ENCODE measurements around the gene ERBB2. TPM values are rescaled to one million over a fixed set of nuclear protein-coding genes. Genes with fewer than 3 reads are reported as not detected.

Gene ERBB2
- total and polyA plus RNA-seq, 4 experiments from 2014 or later = 0.55 to 4.5 (median 4.1) TPM; not detected in 1

DNA sequence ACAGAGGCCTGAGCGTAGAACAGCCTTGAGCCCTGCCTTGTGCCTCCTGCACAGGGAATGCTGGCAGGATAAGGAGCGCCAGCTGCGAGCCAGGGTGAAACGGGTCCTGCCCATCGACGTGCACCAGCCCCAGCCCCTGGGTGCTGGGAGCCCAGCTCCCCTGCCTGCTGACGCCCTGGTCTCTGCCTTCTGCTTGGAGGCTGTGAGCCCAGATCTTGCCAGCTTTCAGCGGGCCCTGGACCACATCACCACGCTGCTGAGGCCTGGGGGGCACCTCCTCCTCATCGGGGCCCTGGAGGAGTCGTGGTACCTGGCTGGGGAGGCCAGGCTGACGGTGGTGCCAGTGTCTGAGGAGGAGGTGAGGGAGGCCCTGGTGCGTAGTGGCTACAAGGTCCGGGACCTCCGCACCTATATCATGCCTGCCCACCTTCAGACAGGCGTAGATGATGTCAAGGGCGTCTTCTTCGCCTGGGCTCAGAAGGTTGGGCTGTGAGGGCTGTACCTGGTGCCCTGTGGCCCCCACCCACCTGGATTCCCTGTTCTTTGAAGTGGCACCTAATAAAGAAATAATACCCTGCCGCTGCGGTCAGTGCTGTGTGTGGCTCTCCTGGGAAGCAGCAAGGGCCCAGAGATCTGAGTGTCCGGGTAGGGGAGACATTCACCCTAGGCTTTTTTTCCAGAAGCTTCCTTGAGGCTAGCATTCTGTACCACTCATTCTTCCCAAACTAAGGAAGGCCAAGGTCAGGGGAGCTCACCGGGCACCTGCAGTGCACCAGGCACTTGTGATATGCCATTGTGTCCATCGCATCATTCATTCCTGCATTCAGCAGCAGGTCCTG lies 29.7 kb upstream of the ERBB2 start:
- intact Hi-C loops (cut with micrococcal nuclease) = loop anchor here (2.0 kb wide), 1 partner anchor 47 kb away; no protein-coding TSS in a partner anchor
- Mint-ChIP-seq H3K4me3 (no peak overlapping the region), H3K4me1 (peaks cover 6 to 20% (median 7%) of the 10 kb centered on the region in 4 donors), H3K27ac (no peak overlapping the region), H3K9me3 (no peaks in the 10 kb centered on the region), H3K36me3 (no peaks in the 10 kb centered on the region), H3K27me3 (peaks cover 4 to 10% of the 10 kb centered on the region in 2 donors)
- no peaks in the 10 kb centered on the region for H3K9me3 ChIP-seq (ENCODE audit: control insufficient read depth in 1 of 2, low read length in 2 of 2)
- peaks cover 12% of the 10 kb centered on the region for H3K27me3 ChIP-seq (ENCODE audit: insufficient read depth, low read length)
- peaks cover 13% of the 10 kb centered on the region for H3K4me1 ChIP-seq (ENCODE audit: insufficient read depth, low read length)
- H3K27ac ChIP-seq (ENCODE audit: low read depth, low read length) = no peak overlapping the region
- no peak for DNase-seq
- no peaks in the 10 kb centered on the region for H3K36me3 ChIP-seq (ENCODE audit: insufficient read depth, low read length)
- no peak overlapping the region for H3K4me3 ChIP-seq (ENCODE audit: low read length in 2 of 2)
- ChIA-PET POLR2A (ENCODE audit: partially characterized antibody) (interaction anchor here (0.5 to 2.7 kb wide), 10 partner anchors 9 to 94 kb away, joined by 3 to 14 read pairs (median 5); partner anchors contain the start of genes MIEN1 and PGAP3), CTCF (ENCODE audit: partially characterized antibody) (interaction anchor here (0.8 to 5.2 kb wide), 11 partner anchors 9 to 63 kb away, joined by 3 to 58 read pairs (median 3); partner anchors contain the start of genes ERBB2 and PGAP3)

DNA sequence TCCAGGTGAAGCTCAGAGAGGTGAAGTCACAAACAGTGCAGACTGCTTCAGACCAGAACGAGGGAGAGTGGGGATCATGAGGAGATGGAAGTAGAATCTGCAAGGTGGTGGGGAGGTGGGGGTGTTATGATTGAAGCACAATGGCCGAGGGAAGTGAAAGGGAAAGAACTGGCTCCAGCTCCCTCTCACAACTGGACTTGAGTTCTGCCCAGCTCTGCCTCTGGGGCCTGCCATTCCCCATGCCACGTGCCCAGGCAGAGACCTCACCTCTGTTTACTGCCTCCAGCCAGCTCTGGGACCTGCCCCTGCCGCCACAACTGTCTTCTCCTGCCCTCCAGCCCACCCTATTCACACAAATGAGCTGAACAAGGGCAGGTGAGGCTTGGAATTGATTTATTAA lies 29.1 kb upstream of the ERBB2 start:
- POLR2A ChIA-PET (ENCODE audit: partially characterized antibody) = interaction anchor here (1.0 to 2.7 kb wide), 7 partner anchors 8 to 84 kb away, joined by 3 to 14 read pairs (median 4); partner anchors contain the start of genes MIEN1 and PGAP3
- H3K9me3 Mint-ChIP-seq = no peaks in the 10 kb centered on the region
- intact Hi-C loops (cut with micrococcal nuclease) = no loop called here

DNA sequence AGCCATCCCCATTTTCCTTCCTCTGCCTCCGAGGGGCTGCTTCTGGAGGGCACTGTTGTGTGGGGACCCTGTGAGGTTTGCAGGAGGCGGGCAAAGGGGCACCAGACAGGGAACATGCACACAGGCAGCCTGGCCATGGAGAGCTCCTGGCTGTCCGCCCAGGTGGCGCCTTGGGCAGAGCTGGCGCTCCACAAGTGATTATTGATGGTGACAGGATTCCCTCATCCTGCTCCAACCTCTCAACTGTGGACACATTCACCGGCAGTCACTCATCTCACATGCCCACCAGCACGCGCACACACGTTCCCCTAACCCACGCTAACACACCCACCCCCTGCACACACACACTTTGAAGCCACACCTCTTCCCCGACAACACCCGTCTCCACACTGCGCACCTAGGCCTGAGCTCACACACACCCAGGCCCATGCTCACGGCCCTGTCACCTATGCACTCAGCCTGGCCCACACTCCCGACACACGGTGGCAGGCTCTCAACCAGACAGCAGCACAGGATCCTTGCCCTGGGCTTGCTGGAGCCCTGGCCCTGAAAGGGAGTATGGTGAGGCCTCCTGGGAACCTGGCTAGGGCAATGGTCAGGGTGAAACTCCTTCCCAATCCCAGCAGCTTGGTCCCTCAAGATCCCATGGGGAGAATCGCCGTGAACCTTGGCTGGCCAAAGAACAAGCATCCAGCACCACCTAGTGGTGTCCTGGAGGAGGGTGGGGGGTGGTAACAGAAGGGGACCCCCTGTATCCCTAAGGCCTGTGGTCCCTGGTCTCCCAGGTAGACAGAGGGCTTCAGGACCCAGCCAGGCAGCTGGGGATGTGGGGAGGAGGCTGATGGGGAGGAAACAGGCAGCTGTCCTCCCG lies 28.0 kb upstream of the ERBB2 start:
- intact Hi-C loops (cut with micrococcal nuclease) = no loop called here
- Histone ChIP-seq H3K27ac (ENCODE audit: low read depth, low read length) (no peak overlapping the region), H3K27me3 (ENCODE audit: insufficient read depth, low read length) (peaks cover 12% of the 10 kb centered on the region), H3K4me1 (ENCODE audit: insufficient read depth, low read length) (peaks cover 27% of the 10 kb centered on the region), H3K9me3 (ENCODE audit: control insufficient read depth in 1 of 2, low read length in 2 of 2) (no peaks in the 10 kb centered on the region), H3K4me3 (ENCODE audit: low read length in 2 of 2) (no peak overlapping the region), H3K36me3 (ENCODE audit: insufficient read depth, low read length) (no peaks in the 10 kb centered on the region)
- Mint-ChIP-seq H3K27me3 (peaks cover 4 to 9% of the 10 kb centered on the region in 2 donors), H3K4me1 (peaks cover 20 to 34% (median 23%) of the 10 kb centered on the region in 4 donors), H3K27ac (peak overlapping the region in 3 of 7 donors; percentile 61 to 78 (median 67)), H3K4me3 (peak overlapping the region in 1 of 8 donors; percentile 22), H3K36me3 (no peaks in the 10 kb centered on the region), H3K9me3 (no peaks in the 10 kb centered on the region)
- ChIA-PET CTCF (ENCODE audit: partially characterized antibody) (interaction anchor here (1.0 to 5.2 kb wide), 9 partner anchors 8 to 81 kb away, joined by 3 to 58 read pairs (median 3); partner anchors contain the start of genes MIEN1 and PGAP3), POLR2A (ENCODE audit: partially characterized antibody) (interaction anchor here (1.0 to 2.7 kb wide), 5 partner anchors 7 to 59 kb away, joined by 3 to 14 read pairs (median 5); partner anchors contain the start of genes MIEN1 and PGAP3)
- no peak for DNase-seq

More for the DNA sequence above, 29.1 kb upstream of the ERBB2 start:
- H3K27ac ChIP-seq (ENCODE audit: low read depth, low read length) = no peak overlapping the region
- Mint-ChIP-seq H3K36me3 (no peaks in the 10 kb centered on the region), H3K27ac (peak overlapping the region in 1 of 7 donors; percentile 6), H3K27me3 (peaks cover 4 to 9% of the 10 kb centered on the region in 2 donors), H3K4me1 (peaks cover 12 to 26% (median 12%) of the 10 kb centered on the region in 4 donors), H3K4me3 (no peak overlapping the region)
- no peak for DNase-seq
- peaks cover 19% of the 10 kb centered on the region for H3K4me1 ChIP-seq (ENCODE audit: insufficient read depth, low read length)
- H3K27me3 ChIP-seq (ENCODE audit: insufficient read depth, low read length) = peaks cover 12% of the 10 kb centered on the region
- CTCF ChIA-PET (ENCODE audit: partially characterized antibody) = interaction anchor here (0.8 to 5.2 kb wide), 8 partner anchors 9 to 59 kb away, joined by 3 to 58 read pairs (median 3); partner anchors contain the start of genes ERBB2 and PGAP3
- no peaks in the 10 kb centered on the region for H3K36me3 ChIP-seq (ENCODE audit: insufficient read depth, low read length)
- H3K4me3 ChIP-seq (ENCODE audit: low read length in 2 of 2) = no peak overlapping the region
- no peaks in the 10 kb centered on the region for H3K9me3 ChIP-seq (ENCODE audit: control insufficient read depth in 1 of 2, low read length in 2 of 2)

DNA sequence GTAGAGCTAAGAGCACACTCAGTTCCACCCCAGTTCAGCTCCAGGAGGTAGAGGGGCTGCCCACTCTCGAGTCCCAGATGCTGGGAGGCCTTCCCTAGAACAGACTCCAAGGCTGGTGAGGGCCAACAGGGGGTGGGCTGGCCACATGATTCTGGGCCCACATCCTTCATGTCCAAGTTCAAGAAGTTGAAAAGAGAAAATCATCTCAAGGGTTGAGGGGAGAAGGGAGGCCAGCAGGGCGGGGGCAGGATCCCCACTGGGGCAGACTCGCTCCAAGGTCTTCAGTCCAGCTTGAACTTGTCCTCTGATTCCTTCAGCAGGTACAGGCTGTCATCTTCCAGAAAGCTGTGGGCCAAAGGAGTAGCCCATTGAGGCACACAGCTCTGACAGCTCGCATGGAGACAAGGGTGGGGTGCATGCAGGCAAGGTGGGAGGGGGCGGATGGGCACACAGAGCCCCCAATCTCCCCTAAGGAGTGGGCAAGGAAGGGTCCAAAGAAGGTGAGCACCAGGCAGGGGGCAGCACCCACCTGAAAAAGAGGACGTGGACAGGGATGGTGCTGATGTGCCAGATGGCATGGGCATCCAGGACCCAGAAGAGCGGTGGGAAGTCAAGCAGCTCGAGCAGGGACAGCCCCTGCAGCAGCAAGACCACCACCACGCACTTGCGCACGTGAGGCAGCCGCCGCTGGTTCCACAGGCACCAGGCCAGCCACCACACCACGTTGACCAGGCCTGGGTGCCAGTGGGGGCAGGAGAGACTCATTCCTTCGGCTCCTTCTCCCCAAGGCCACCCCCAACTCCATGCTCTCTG lies 27.1 kb upstream of the ERBB2 start:
- H3K27me3 Mint-ChIP-seq = peaks cover 4 to 9% of the 10 kb centered on the region in 2 donors
- Histone ChIP-seq H3K9me3 (ENCODE audit: control insufficient read depth in 1 of 2, low read length in 2 of 2) (no peaks in the 10 kb centered on the region), H3K36me3 (ENCODE audit: insufficient read depth, low read length) (no peaks in the 10 kb centered on the region), H3K4me1 (ENCODE audit: insufficient read depth, low read length) (peaks cover 31% of the 10 kb centered on the region), H3K4me3 (ENCODE audit: low read length in 2 of 2) (no peak overlapping the region), H3K27ac (ENCODE audit: low read depth, low read length) (no peak overlapping the region), H3K27me3 (ENCODE audit: insufficient read depth, low read length) (peaks cover 9% of the 10 kb centered on the region)
- CTCF ChIA-PET (ENCODE audit: partially characterized antibody) = interaction anchor here (1.2 to 5.2 kb wide), 6 partner anchors 9 to 80 kb away, joined by 3 to 58 read pairs (median 4); partner anchors contain the start of gene MIEN1
- no peak overlapping the region for H3K4me3 Mint-ChIP-seq
- peak overlapping the region in 1 of 7 donors; percentile 41 for H3K27ac Mint-ChIP-seq
- H3K9me3 Mint-ChIP-seq = no peaks in the 10 kb centered on the region
- peaks cover 25 to 41% (median 31%) of the 10 kb centered on the region in 4 donors for H3K4me1 Mint-ChIP-seq
- no peaks in the 10 kb centered on the region for H3K36me3 Mint-ChIP-seq
- no peak for DNase-seq
- POLR2A ChIA-PET (ENCODE audit: partially characterized antibody) = interaction anchor here (2.7 kb wide), 1 partner anchor 58 kb away, joined by 14 read pairs; the partner anchor contains the start of gene MIEN1
- intact Hi-C loops (cut with micrococcal nuclease) = no loop called here

DNA sequence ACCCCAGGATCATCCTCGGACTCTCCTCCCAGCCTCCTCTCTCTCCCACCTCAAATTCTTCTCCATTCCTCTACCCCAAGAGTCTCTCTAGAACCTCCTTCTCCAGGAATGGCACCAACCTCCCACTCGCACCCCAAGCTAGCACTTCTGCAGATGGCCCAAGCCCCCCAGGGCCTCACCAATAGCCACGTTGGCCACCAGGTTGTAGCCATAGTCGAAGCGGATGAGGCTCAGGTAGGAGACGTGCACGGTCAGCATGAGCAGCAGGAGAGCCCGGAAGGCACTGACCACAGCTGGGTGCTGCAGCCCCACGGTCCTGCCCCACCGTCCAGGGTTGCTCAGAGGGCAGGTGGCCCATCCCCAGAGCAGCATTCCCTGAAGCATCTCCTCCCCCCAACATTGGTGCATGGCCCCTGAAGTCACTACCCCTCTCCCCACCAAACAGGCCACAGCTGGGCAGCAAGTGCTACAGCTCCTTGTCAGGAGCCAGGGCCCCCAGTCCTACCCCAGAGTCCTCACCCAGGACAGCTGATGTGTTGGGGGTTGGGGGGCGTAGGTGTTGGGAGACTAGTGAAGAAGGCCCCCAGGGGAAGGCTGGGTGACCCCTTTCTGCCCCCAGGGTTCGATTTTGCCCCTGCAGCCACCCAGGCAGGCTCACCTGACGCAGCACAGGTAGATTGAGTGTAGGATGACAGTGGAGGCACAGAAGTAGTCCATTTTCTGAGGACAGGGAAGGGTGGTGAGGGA lies 26.4 kb upstream of the ERBB2 start:
- Mint-ChIP-seq H3K27ac (peak overlapping the region in 1 of 7 donors; percentile 63), H3K4me3 (no peak overlapping the region), H3K36me3 (peaks cover 0 to 2% of the 10 kb centered on the region in 2 donors), H3K9me3 (no peaks in the 10 kb centered on the region), H3K4me1 (peaks cover 26 to 46% (median 35%) of the 10 kb centered on the region in 4 donors), H3K27me3 (peaks cover 3 to 8% of the 10 kb centered on the region in 2 donors)
- ChIA-PET POLR2A (ENCODE audit: partially characterized antibody) (interaction anchor here (4.1 kb wide), 1 partner anchor 6 kb away, joined by 22 read pairs; the partner anchor contains the start of genes PNMT and TCAP), CTCF (ENCODE audit: partially characterized antibody) (interaction anchor here (1.6 kb wide), 1 partner anchor 57 kb away, joined by 5 read pairs; the partner anchor contains the start of gene MIEN1)
- Histone ChIP-seq H3K27me3 (ENCODE audit: insufficient read depth, low read length) (peaks cover 9% of the 10 kb centered on the region), H3K9me3 (ENCODE audit: control insufficient read depth in 1 of 2, low read length in 2 of 2) (no peaks in the 10 kb centered on the region), H3K4me3 (ENCODE audit: low read length in 2 of 2) (no peak overlapping the region), H3K27ac (ENCODE audit: low read depth, low read length) (no peak overlapping the region), H3K4me1 (ENCODE audit: insufficient read depth, low read length) (peaks cover 38% of the 10 kb centered on the region), H3K36me3 (ENCODE audit: insufficient read depth, low read length) (no peaks in the 10 kb centered on the region)
- intact Hi-C loops (cut with micrococcal nuclease) = no loop called here
- no peak for DNase-seq
